GM19239 (cell line): Measurements from ENCODE around the gene ERBIN.
"Not testable (repeated sequence)": the region's sequence is repeated elsewhere in the genome, so short reads cannot be mapped to it uniquely, and the experiment has no call there.

Experiments
- DNase-seq: peaks from one replicate; pipeline ENCODE4 v3.0.0; 2011; ENCODE audit warnings: low spot score; ENCODE audit not compliant: insufficient read length
- FAIRE-seq: peaks from 2 replicates; lab custom pipeline; 2011; peaks lifted over from hg19 to GRCh38; lab: Jason Lieb, UNC

ERBIN gene, protein sequence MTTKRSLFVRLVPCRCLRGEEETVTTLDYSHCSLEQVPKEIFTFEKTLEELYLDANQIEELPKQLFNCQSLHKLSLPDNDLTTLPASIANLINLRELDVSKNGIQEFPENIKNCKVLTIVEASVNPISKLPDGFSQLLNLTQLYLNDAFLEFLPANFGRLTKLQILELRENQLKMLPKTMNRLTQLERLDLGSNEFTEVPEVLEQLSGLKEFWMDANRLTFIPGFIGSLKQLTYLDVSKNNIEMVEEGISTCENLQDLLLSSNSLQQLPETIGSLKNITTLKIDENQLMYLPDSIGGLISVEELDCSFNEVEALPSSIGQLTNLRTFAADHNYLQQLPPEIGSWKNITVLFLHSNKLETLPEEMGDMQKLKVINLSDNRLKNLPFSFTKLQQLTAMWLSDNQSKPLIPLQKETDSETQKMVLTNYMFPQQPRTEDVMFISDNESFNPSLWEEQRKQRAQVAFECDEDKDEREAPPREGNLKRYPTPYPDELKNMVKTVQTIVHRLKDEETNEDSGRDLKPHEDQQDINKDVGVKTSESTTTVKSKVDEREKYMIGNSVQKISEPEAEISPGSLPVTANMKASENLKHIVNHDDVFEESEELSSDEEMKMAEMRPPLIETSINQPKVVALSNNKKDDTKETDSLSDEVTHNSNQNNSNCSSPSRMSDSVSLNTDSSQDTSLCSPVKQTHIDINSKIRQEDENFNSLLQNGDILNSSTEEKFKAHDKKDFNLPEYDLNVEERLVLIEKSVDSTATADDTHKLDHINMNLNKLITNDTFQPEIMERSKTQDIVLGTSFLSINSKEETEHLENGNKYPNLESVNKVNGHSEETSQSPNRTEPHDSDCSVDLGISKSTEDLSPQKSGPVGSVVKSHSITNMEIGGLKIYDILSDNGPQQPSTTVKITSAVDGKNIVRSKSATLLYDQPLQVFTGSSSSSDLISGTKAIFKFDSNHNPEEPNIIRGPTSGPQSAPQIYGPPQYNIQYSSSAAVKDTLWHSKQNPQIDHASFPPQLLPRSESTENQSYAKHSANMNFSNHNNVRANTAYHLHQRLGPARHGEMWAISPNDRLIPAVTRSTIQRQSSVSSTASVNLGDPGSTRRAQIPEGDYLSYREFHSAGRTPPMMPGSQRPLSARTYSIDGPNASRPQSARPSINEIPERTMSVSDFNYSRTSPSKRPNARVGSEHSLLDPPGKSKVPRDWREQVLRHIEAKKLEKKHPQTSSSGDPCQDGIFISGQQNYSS (N-terminal part only)

DNA sequence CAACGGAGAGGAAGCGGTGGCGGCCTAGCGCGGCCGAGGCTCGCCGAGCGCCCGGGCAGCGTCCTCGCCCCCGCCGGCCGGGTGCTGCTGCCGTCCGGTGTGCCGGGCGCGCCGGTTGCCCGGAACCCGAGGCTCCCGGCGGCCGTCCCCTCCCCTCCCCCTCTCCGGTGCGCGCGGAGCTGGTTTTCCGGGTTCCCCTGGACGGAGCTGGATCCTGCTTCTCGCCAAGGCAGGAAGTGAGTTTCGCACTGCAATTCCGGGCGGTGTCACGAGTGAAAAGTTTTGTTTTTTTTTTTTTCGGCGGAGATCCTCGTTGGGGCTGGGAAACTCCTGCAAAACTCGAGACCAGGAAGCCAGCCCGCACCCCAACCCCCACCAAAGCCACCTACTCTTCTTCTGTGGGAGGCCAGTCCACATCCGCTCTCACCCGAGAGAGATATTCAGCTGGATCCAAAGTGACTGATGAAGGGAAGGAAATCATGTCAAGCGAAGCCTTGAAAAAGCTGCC, at the start of gene ERBIN:
TSS of gene ERBIN (plus strand) at position 300 of the 508 bp plus-strand sequence. CDS start 66,144 bp downstream, outside the sequence.
- FAIRE-seq: peak; percentile 96
- peak; percentile 40 for DNase-seq

DNA sequence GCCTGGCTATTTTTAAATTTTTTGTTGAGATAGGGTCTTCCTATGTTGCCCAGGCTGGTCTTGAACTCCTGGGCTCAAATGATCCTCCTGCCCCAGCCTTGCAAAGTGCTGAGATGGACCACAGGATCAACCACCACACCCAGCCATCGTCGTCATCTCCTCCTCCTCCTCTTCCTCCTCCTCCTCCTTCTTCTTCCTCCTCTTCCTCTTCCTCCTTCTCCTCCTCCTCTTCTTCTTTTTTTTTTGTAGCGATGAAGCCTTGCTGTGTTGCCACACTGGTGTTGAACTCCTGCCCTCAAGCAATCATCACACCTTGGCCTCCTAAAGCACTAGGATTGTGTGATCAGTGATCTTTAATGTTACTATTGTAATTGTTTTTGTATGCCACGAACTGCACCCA, 49.4 kb upstream of the ERBIN start:
- DNase-seq (no peak), FAIRE-seq (no peak)

DNA sequence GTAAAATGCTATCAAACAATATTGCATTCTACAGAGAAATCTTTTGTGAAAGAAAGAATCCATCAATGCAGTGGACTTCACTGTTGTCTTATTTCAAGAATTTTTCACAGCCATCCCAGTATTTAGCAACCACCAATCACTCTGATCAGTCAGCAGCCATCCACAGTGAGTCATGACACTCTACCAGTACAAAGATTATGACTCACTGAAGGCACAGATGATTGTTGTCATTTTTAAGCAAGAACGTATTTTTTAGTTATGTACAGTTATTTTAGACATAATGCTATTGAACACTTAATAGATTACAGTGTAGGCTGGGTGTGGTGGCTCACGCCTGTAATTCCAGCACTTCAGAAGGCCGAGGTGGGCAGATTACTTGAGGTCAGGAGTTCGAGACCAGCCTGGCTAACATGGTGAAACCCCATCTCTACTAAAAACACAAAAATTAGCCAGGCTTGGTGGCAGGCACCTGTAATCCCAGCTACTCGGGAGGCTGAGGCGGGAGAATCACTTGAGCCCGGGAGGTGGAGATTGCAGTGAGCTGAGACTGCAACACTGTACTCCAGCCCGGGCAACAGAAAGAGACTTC, 46.6 kb upstream of the ERBIN start:
- FAIRE-seq, DNase-seq: not testable (repeated sequence)

DNA sequence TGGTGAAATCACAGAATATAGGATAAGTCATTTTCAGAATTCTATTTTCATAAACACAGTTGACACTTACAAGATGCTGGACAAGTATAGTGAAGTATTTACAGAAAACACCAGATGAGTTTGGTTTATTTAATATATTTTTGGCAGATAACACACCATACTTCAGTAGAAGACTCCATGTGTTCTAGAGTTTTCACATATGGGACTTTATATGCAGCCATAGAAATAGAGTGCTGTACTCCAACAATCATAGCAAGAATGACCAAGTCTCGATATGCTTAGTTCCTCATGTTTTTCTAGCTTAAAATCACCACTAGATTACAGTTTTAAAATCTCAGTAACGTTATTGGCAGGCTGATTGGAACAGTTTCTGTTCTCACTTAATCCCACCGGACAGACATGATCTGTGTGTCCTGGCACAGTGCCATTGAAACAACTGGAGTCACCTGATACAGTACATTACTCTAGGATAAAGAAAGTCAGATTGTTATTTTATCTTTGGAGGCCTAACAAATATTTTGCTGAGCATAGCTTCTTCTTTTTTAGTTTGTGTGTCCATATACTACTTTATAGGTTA, 45.8 kb upstream of the ERBIN start:
- no peak for DNase-seq
- FAIRE-seq: no peak

DNA sequence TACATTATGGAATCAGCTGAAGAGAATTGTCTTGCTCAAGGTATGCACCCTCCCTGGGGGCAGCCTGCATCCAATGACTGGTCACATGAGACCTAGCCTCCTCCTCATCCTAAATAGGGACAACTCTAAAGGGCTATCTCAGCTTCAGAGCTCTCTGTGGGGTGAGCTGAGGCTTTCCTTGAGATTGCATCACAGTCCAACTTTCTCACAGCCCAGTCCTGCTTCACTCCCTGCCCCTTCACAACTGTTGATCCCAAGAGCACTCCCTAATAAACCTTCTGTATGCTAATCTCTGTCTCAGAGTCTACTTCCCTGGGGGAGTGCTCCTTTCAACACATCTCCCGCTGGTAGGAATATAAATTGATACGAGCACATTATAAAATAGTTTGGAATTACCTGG, 44.1 kb upstream of the ERBIN start:
- DNase-seq (no peak), FAIRE-seq (no peak)

DNA sequence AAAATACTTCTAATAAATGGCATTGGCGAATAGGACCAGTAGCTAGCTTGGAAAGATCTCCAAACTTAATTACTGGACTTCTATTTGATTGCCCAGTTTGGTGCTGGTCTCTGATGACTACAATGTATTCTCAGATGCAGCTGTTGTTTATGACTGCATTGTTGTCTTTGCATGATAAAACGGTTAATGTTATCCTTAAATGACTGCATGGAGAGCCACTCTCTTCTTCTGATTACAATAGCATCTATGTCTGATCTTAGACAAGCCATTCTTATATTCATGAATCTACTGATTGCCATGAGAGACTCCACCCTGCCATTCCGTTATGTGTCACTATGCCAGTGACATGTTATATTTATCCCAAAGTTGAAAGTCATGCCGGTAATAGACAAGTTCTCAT, 42.9 kb upstream of the ERBIN start:
- FAIRE-seq (no peak), DNase-seq (no peak)

DNA sequence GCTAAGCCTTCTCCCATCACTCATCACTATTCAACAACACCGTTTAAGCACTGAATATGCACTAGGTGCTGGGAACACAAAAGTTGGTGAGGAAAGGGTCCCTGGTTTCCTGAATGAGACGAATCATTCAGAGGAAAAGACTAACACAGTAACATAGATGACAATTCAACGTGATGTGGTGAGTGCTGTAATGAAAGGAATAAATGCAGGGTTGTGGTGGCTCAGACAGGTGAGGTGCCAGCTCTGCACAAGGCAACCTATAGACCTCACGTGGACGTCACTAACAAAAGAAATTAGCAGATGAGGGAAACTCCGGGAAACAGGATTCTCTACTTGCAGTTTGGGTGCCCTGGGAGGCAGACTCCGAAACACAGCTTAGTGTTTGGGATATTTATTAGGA, 40.0 kb upstream of the ERBIN start:
- no peak for FAIRE-seq
- no peak for DNase-seq

DNA sequence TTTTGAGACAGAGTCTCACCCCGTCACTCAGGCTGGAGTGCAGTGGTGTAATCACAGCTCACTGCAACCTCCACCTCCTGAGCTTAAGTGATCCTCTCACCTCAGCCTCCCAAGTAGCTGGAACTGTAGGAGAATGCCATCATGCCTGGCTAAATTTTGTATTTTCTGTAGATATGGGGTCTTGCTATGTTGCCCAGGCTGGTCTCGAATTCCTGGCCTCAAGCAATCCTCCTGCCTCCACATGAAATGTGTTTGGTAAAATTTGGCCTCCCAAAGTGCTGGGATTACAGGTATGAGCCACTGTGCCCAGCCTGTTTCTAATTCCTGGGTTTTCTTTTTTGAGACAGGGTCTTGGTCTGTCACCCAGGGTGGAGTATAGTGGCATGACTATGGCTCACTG, 34.4 kb upstream of the ERBIN start:
- not testable (repeated sequence) for FAIRE-seq, DNase-seq

DNA sequence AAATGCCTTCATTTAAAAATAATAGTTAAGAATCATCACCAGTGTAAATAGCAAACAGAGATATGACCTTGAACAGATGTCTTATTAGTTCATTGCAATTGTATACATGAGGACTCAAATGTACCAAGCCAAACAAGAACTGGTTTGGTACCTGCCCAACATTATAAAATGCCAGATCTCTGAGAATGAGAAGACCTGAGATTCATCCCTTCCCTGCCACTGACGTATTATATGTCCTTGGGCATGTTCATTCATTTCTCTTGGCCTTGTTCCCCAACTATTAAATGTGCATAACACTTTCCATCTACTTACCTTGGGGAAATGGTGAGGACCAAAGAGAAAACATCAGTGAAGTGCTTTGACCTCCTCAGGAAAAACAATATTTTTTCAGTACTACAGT, 33.6 kb upstream of the ERBIN start:
- DNase-seq: no peak
- FAIRE-seq: no peak

DNA sequence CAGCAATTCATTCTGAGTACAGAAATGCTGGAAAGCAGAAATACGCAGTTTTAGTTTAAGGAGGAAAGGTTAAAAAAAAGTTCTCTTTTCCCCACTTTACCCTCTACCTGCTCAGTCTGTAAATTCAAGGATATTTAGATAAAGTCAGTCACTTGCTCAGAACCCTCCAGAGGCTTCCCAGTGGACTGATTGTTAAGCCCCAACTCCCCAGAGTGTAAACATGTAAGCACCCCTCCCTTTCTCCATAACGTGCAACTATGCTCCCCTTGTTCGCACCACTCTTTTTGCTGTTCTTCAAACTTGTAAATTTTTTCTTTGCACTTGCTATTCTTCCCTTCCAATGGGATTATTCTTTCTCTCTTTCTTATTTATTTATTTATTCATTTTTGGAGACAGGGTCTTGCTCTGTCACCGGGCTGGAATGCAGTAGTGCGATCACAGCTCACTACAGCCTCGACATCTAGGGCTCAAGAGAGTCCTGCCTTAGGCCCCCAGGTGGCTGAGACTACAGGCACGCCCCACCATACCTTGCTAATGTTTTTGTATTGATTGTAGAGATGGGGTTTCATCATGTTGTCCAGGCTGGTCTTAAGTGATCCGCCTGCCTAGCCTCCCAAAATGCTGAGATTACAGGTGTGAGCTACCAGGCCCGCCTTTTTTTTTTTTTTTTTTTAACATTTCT, 32.5 kb upstream of the ERBIN start:
- DNase-seq (no peak), FAIRE-seq (no peak)

DNA sequence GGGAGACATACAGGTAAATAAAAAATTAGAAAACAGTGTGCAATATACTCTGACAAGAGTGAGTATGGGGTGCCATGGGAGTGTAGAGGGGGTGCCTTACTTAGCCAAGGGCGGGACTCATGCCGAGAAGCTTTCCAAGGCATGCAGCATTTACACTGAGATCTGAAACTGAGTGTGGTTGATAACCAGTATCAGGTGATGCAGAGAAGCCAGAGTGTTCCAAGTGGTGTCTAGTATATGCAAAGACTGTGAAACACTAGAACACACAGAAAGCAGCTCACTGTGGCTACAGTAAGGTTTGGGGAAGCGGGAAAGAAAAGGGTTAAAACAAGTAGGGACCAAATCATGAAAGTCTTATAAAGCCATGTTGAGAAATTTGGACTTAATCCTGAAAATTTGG, 30.5 kb upstream of the ERBIN start:
- peak; percentile 55 for FAIRE-seq
- no peak for DNase-seq

DNA sequence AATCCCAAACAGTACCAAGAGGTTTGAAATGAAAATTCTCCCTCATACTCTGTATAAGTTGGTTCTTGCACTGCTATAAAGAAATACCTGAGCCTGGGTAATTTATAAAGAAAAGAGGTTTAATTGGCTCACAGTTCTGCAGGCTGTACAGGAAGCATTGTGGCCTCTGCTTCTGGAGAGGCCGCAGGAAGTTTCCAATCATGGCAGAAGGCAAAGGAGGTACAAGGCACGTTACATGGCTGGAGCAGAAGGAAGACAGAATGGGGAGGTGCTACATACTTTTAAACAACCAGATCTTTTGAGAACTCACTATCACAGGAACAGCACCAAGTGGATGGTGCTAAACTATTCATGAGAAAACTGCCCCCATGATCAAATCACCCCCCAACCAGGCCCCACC, 25.6 kb upstream of the ERBIN start:
- DNase-seq (no peak), FAIRE-seq (no peak)

DNA sequence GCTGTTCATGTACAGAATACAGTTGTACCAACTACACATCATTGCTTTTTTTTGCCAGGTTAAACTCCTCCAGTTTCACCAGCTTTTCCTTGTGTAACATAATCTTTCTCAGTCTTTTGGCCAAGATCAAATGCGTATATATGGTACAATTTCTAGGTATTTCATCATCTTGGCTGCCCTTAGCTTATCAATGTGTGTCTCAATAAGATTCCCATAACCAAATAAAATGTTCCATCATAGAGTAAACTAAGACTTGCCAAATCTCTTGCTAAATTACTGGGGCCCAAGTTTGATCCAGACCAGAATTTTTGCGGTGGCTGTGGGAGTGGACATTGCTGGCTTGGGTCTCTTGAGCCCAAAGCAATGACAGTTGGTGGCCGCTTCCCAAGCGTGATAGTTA, 24.3 kb upstream of the ERBIN start:
- no peak for FAIRE-seq

DNA sequence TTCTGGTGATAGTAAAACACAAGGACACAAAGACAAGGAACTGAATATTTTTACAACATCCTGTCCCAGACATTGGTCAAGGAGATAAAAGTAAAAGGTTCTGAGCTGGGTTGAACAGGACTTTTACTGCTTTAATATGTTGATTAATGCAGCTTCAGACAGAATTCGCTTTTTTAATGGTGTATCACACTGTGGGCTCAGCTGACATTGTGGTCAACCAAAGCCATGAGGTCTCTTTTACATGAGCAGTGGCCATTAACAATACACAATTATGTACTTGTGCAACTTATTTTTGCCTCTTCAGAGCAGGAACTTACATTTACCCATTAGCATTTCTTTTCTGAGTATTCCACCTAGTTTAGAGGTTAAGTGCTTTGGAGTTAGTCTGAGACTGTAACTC, 22.8 kb upstream of the ERBIN start:
- no peak for DNase-seq
- FAIRE-seq: no peak

More for the DNA sequence above, 24.3 kb upstream of the ERBIN start:
- DNase-seq: no peak

DNA sequence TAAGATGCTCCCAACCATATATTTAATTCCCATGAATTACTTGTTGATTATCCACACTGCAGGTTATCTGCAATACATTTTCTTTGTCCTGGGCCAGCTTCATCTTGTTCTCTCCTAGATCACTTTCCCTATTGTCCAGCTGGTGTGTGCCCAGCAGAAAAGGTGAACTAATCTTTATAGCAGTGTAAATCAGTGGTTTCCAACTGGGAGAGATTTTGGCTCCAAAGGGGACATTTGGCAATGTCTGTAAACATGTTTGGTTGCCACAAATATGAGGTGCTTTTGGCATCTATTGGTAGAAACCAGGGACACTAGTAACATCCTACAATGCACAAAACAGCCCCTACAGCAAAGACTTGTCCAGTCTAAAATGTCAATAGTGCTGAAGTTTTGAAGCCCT, 20.1 kb upstream of the ERBIN start:
- FAIRE-seq (no peak), DNase-seq (no peak)

DNA sequence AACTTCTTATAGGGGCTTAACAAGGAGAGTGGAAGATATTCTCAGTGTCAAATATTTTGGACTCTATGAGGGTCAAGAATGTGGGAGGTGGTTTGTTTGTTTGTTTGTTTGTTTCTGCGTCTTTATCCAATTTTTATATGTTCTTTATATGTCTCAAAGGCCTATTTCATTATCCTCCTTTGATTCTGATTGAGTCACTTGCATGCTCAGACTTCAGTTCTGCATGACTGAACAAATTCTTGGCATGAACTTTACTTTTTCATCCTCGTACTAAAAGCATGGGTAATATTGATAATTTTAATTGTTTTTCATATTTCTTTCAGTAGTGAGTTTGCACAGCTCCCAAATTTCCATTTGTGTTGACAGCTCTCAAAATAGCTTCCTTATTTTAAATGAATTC, 19.2 kb upstream of the ERBIN start:
- DNase-seq (no peak), FAIRE-seq (no peak)

DNA sequence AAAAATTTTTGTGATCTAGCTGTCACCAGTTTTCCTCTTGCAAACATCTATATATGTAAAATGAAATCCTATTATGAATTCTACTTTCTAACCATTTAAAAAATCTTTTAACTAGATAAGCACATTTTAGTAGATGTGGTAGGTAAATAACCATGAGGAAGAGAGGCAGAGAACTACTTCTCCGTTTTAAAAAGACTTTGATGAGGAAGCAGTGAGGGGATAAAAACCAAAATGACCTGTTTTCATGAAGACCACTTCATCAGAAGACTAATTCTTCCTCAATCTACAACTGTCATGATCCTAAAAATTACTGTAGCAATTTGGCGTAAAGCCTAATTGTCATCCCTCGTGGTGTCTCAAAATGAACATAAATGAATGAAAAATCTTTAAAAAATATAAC, 15.7 kb upstream of the ERBIN start:
- DNase-seq (no peak), FAIRE-seq (no peak)

DNA sequence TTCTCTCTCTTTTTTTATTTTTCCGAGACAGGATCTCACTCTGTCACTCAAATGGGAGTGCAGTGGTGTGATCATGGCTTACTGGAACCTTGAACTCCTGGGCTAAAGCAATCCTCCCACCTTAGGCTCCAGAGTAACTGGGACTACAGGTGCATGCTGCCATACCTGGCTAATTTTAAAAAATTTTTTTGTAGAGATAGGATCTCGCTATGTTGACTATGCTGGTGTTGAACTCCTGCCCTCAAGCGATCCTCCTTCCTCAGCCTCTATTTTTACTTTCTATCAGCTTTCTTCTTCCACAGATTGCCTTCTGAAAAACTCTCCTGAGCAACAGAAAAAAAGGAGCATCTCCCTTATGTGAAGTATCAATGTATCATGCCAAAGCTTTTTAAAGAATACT, 14.1 kb upstream of the ERBIN start:
- DNase-seq (no peak), FAIRE-seq (no peak)

DNA sequence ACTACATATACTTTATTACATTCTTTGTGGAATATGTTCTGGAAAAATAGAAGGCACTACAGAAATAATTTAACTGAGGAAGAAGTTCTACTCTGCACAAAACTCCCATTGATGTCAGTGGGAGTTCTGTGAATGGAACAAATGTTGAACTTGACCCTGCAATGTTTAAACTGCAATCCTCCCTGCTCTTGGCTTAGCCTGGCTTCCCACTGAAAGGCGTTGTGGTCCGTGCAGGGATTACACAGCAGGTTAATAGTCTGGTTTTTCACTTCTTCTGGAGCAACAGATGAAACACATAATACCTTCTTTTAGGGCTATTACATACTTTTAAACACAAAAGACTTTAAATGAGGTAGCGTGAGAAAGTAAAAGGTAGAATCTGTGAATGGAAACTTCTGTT, 12.9 kb upstream of the ERBIN start:
- no peak for FAIRE-seq
- no peak for DNase-seq
